ENCODE results near the gene PITPNC1. TPM values are rescaled to one million over a fixed set of nuclear protein-coding genes. Genes with fewer than 3 reads are reported as not detected.
"Not testable (repeated sequence)": the region's sequence is repeated elsewhere in the genome, so short reads cannot be mapped to it uniquely, and the experiment has no call there.

The PITPNC1 gene
- total RNA-seq, 2 donors from 2014 or later = 10.8 to 20.4 TPM

DNA sequence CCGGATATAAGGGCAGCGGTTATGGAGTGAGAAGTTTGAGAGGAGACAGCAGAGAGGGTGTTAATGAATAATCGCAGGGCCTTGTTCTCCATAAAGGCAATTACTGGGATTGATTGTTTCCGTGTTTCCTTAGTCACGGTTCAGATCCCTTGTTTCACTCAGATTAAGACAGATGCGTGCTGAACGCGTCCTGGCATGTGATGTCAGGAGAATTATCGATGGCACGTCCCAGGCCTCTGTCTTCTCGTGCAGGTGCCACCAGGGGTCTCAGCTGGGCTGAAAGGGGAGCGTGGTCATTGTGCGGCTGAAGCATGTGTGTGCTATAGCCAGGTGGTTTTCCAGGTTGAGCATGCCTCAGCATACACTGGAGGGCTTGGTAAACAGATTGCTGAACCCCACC lies 198.2 kb downstream of the PITPNC1 start:
- no peak overlapping the region for H3K9ac ChIP-seq (ENCODE audit: low read depth in 2 of 2, low read length in 2 of 2)
- intact Hi-C loops (cut with DNase I) = no loop called here
- H3K4me3 ChIP-seq = no peak overlapping the region
- no peak for TF ChIP-seq CTCF (IDR thresholded peaks at IDR 0.05)
- no peak overlapping the region for H3K27ac ChIP-seq
- no peaks in the 10 kb centered on the region for H3K9me3 ChIP-seq
- no peak for DNase-seq
- no peaks in the 10 kb centered on the region for H3K27me3 ChIP-seq
- H3K4me1 ChIP-seq = no peaks in the 10 kb centered on the region
- no peaks in the 10 kb centered on the region for H3K36me3 ChIP-seq

DNA sequence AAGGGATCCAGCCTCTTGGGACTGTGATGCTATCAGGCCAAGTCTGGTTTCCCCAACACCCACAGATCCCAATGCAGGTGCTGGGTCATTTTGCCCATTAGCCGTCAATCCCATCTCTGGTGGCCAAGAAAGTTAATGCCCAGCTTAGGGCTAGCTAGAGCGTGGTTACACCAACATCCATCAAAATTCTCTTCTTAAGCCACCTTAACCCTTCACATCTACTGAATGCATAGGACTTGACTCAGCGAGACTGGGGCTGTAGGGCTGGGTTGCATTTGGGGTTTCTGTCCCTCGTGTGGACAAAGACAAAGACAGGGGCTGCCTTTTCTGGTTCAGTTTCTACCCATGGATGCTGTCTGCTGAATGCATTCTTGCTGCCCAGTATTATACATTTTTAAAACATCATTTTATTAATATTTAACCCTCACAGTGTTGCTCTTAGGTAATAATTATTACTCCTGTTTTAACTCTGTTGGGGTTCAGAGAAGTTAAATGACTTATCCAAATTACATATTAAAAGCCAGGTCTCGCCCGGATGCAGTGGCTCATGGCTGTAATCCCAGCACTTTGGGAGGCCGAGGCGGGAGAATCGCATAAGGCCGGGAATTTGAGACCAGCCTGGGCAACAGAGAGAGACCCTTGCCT lies 199.5 kb downstream of the PITPNC1 start:
- intact Hi-C loops (cut with DNase I) = no loop called here
- no peaks in the 10 kb centered on the region for H3K9me3 ChIP-seq
- H3K27me3 ChIP-seq = no peaks in the 10 kb centered on the region
- H3K4me3 ChIP-seq = no peak overlapping the region
- no peak overlapping the region for H3K27ac ChIP-seq
- TF ChIP-seq CTCF (IDR thresholded peaks at IDR 0.05) = no peak
- no peaks in the 10 kb centered on the region for H3K4me1 ChIP-seq
- no peaks in the 10 kb centered on the region for H3K36me3 ChIP-seq
- no peak for DNase-seq
- no peak overlapping the region for H3K9ac ChIP-seq (ENCODE audit: low read depth in 2 of 2, low read length in 2 of 2)

- H3K27me3 ChIP-seq = no peaks in the 10 kb centered on the region
- H3K9ac ChIP-seq (ENCODE audit: low read depth in 2 of 2, low read length in 2 of 2) = no peak overlapping the region
- H3K4me1 ChIP-seq = no peaks in the 10 kb centered on the region
- intact Hi-C loops (cut with DNase I) = no loop called here
- H3K36me3 ChIP-seq = no peaks in the 10 kb centered on the region
- H3K4me3 ChIP-seq = no peak overlapping the region
- no peak overlapping the region for H3K27ac ChIP-seq
- TF ChIP-seq CTCF (IDR thresholded peaks at IDR 0.05) = no peak
- no peaks in the 10 kb centered on the region for H3K9me3 ChIP-seq
- DNase-seq = no peak
These were observed 200.5 kb downstream of the PITPNC1 start for GRCh38 chr17:67577429-67578141.

GRCh38 chr17:67578142-67578457 lies 201.0 kb downstream of the PITPNC1 start:
- Histone ChIP-seq H3K4me3 (no peak overlapping the region), H3K27me3 (no peaks in the 10 kb centered on the region), H3K36me3 (no peaks in the 10 kb centered on the region), H3K9ac (ENCODE audit: low read depth in 2 of 2, low read length in 2 of 2) (no peak overlapping the region), H3K27ac (no peak overlapping the region), H3K4me1 (peaks cover 4% of the 10 kb centered on the region), H3K9me3 (no peaks in the 10 kb centered on the region)
- no peak for TF ChIP-seq CTCF (IDR thresholded peaks at IDR 0.05)
- intact Hi-C loops (cut with DNase I) = no loop called here
- DNase-seq = no peak

DNA sequence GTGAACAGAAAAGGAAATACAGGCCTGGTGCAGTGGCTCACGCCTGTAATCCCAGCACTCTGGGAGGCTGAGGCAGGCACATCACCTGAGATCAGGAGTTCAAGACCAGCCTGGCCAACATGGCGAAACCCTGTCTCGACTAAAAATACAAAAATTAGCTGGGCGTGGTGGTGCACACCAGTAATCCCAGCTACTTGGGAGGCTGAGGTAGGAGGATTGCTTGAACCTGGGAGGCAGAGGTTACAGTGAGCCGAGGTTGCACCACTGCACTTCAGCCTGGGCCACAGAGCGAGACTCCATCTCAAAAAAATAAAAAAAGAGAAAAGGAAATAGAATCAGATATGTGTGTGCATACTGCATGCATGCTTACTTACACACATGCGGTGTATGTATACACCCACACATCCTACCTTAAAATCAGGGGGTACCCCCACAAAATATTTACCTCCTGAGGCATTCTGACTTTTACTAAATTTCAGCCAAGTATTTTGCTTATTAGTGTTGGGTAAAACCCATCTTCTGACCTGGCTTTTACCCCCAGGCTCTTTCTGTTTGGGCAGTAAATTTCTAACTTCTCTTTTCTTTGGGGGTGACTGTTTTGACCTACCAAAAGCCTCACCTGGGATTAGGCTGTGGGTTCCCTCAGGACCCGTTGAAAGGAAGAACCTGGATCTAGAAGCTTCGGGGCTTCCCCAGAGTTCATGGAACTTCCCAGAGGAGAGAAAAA lies 201.8 kb downstream of the PITPNC1 start:
- not testable (repeated sequence) for H3K27ac ChIP-seq

GRCh38 chr17:67582673-67583081 lies 205.6 kb downstream of the PITPNC1 start:
- DNase-seq = peak; percentile 43
- no peaks in the 10 kb centered on the region for H3K27me3 ChIP-seq
- TF ChIP-seq CTCF (IDR thresholded peaks at IDR 0.05) = no peak
- peak overlapping the region; percentile 36 for H3K27ac ChIP-seq
- no peaks in the 10 kb centered on the region for H3K36me3 ChIP-seq
- intact Hi-C loops (cut with DNase I) = no loop called here
- H3K9ac ChIP-seq (ENCODE audit: low read depth in 2 of 2, low read length in 2 of 2) = no peak overlapping the region
- peaks cover 5% of the 10 kb centered on the region for H3K4me1 ChIP-seq
- no peak overlapping the region for H3K4me3 ChIP-seq
- H3K9me3 ChIP-seq = no peaks in the 10 kb centered on the region

More for the DNA sequence above, 201.8 kb downstream of the PITPNC1 start:
- H3K9ac ChIP-seq (ENCODE audit: low read depth in 2 of 2, low read length in 2 of 2); intact Hi-C loops (cut with DNase I); H3K4me1 ChIP-seq; H3K27me3 ChIP-seq; H3K36me3 ChIP-seq; H3K9me3 ChIP-seq; DNase-seq; H3K4me3 ChIP-seq: not testable (repeated sequence)

All from colonic mucosa (tissue), 4 donors.